Nephron progenitor cell (in vitro differentiated cells): ENCODE data around the gene BARHL2.

ENCODE experiments used
- DNase-seq: peaks from one replicate; pipeline ENCODE4 v3.0.0; 2021
- H3K27ac Mint-ChIP-seq: 2 replicates; pipeline ENCODE4 v1.8.0; 2021; ENCODE audit warnings: mild to moderate bottlenecking, moderate library complexity, mixed read lengths
- H3K27me3 Mint-ChIP-seq: 2 replicates; pipeline ENCODE4 v1.8.0; 2021; ENCODE audit warnings: mild to moderate bottlenecking, low read depth, mixed read lengths; ENCODE audit not compliant: poor library complexity
- H3K36me3 Mint-ChIP-seq: 2 replicates; pipeline ENCODE4 v1.8.0; 2021; ENCODE audit warnings: low read depth, mixed read lengths
- H3K4me1 Mint-ChIP-seq: 2 replicates; pipeline ENCODE4 v1.8.0; 2021; ENCODE audit warnings: mixed read lengths
- H3K4me3 Mint-ChIP-seq: 2 replicates; pipeline ENCODE4 v1.8.0; 2021; ENCODE audit warnings: mild to moderate bottlenecking, moderate library complexity, mixed read lengths
- H3K9me3 Mint-ChIP-seq: 2 replicates; pipeline ENCODE4 v1.8.0; 2021; ENCODE audit warnings: mild to moderate bottlenecking, moderate library complexity, mixed read lengths
- CTCF ChIP-seq: fragments of 200-600 bp; sonication (generic); IDR thresholded peaks from 2 replicates; pipeline ENCODE4 v1.5.0; 2021; ENCODE audit warnings: antibody characterized with exemption

Gene BARHL2

GRCh38 chr1:90671251-90671650 is 45.9 kb downstream of the BARHL2 start:
- Mint-ChIP-seq H3K27me3 (no peaks in the 10 kb centered on the region), H3K4me3 (no peak overlapping the region), H3K36me3 (no peaks in the 10 kb centered on the region), H3K9me3 (peaks cover 25% of the 10 kb centered on the region), H3K27ac (no peak overlapping the region), H3K4me1 (no peaks in the 10 kb centered on the region)
- no peak for DNase-seq
- no peak for TF ChIP-seq CTCF
